ENCODE results near the gene CTNNA1. TPM values are rescaled to one million over a fixed set of nuclear protein-coding genes. Genes with fewer than 3 reads are reported as not detected.
"Not testable (repeated sequence)": the region's sequence is repeated elsewhere in the genome, so short reads cannot be mapped to it uniquely, and the experiment has no call there.

The CTNNA1 gene
- total RNA-seq, 4 donors from 2014 or later = 223 to 304 (median 263) TPM

DNA sequence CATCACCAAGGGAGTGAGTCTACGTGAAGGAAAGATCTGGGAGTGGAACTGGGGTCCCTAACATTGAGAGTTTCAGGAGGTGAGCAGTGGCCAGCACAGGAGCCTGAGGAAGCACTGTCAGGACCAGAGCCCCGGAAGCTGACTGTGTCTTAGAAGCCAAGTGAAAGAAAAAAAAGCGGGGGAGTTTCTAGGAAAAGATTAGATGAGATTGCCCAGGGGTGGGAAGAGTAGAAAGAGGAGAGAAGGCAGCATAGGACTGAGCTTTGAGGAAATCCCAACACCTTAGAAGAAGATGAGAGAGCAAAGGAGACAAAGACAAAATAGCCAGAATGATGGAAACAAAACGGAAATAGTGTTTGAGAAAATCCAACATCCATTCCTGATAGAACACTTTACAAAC is 158.9 kb downstream of the CTNNA1 start:
- intact Hi-C loops (cut with DNase I; ENCODE audit: low total_unique reads) = no loop called here
- 86 to 87% methylated on average over 4 of the region's 4 CpGs for WGBS, 2 donors

DNA sequence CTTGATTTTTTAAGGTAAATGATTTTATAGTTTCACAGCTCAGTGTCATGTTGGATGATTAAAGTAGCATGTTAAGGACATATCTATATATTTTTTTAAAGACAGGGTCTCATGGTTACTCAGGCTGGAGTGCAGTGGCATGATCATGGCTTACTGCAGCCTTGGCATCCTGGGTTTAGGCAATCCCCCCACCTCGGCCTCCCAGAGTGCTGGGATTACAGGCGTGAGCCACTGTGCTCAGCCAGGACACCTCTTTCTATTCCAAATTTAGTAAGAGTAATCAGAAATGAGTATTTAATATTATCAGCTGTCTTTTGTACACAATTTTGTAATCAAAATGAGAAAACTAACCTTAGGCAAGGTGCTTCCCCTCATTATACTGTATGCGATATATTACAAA is 160.5 kb downstream of the CTNNA1 start:
- 96 to 98% methylated on average over 3 of the region's 3 CpGs for WGBS, 2 donors
- intact Hi-C loops (cut with DNase I; ENCODE audit: low total_unique reads) = no loop called here
- no peak for DNase-seq (ENCODE audit: low spot score in 2 of 2)

More for the DNA sequence above, 158.9 kb downstream of the CTNNA1 start:
- H3K4me3 ChIP-seq (ENCODE audit: low read depth, poor library complexity, severe bottlenecking) = no peak overlapping the region
- TF ChIP-seq POLR2A (IDR thresholded peaks at IDR 0.05) = no peak
- TF ChIP-seq, protein P1, sequence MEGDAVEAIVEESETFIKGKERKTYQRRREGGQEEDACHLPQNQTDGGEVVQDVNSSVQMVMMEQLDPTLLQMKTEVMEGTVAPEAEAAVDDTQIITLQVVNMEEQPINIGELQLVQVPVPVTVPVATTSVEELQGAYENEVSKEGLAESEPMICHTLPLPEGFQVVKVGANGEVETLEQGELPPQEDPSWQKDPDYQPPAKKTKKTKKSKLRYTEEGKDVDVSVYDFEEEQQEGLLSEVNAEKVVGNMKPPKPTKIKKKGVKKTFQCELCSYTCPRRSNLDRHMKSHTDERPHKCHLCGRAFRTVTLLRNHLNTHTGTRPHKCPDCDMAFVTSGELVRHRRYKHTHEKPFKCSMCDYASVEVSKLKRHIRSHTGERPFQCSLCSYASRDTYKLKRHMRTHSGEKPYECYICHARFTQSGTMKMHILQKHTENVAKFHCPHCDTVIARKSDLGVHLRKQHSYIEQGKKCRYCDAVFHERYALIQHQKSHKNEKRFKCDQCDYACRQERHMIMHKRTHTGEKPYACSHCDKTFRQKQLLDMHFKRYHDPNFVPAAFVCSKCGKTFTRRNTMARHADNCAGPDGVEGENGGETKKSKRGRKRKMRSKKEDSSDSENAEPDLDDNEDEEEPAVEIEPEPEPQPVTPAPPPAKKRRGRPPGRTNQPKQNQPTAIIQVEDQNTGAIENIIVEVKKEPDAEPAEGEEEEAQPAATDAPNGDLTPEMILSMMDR (IDR thresholded peaks at IDR 0.05) = no peak
- no peak for DNase-seq (ENCODE audit: low spot score in 2 of 2)

DNA sequence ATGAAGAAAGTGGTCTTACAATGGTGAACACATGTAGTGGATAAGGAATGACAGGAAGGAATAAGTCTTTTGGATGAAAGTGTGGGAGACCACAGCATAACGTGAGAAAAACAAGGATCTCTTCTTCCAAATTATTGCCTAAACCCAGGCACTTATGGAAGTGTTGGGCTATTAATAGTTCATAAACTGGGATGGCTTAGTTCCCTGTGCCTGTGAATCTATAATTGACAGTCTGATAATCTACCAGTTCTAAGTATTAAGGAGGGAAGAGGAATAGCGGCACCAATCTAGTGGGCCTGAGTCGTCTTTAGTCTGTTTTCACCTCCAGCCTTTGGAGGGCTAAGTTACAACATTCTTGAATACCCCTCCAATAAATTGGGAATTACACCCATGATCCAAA is 161.1 kb downstream of the CTNNA1 start:
- no peak overlapping the region for H3K4me3 ChIP-seq (ENCODE audit: low read depth, poor library complexity, severe bottlenecking)
- WGBS, 2 donors = 91 to 97% methylated on average over 3 of the region's 3 CpGs
- TF ChIP-seq, protein P1 (IDR thresholded peaks at IDR 0.05) = no peak
- no peak for TF ChIP-seq POLR2A (IDR thresholded peaks at IDR 0.05)
- DNase-seq (ENCODE audit: low spot score in 2 of 2) = no peak
- intact Hi-C loops (cut with DNase I; ENCODE audit: low total_unique reads) = no loop called here

More for the DNA sequence above, 160.5 kb downstream of the CTNNA1 start:
- TF ChIP-seq, protein P1 (IDR thresholded peaks at IDR 0.05) = no peak
- no peak for TF ChIP-seq POLR2A (IDR thresholded peaks at IDR 0.05)
- H3K4me3 ChIP-seq (ENCODE audit: low read depth, poor library complexity, severe bottlenecking) = no peak overlapping the region

DNA sequence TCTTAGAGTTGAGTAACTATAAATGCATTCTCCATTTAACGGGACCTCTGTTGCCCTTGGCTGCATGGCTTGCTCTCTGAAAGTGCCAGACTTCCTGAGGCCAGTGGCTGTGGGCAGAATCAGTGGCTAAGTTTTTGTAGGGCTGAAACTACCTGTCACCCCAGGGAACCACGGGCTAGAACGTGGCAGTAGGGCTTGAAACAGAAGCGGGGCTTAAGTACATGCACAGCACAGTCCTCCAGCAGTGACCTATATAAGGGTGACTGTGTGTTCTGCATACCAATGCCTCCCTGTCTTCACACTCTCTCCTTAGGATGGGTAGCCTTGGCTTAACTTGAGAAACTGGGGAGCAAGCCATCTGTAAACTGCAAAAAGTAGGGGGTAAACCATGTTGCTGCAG is 165.5 kb downstream of the CTNNA1 start:
- intact Hi-C loops (cut with DNase I; ENCODE audit: low total_unique reads) = no loop called here
- no peak for DNase-seq (ENCODE audit: low spot score in 2 of 2)
- WGBS, 2 donors = 71 to 83% methylated on average over 4 of the region's 4 CpGs
- H3K4me3 ChIP-seq (ENCODE audit: low read depth, poor library complexity, severe bottlenecking) = no peak overlapping the region
- TF ChIP-seq, protein P1 (IDR thresholded peaks at IDR 0.05) = no peak
- TF ChIP-seq POLR2A (IDR thresholded peaks at IDR 0.05) = no peak

DNA sequence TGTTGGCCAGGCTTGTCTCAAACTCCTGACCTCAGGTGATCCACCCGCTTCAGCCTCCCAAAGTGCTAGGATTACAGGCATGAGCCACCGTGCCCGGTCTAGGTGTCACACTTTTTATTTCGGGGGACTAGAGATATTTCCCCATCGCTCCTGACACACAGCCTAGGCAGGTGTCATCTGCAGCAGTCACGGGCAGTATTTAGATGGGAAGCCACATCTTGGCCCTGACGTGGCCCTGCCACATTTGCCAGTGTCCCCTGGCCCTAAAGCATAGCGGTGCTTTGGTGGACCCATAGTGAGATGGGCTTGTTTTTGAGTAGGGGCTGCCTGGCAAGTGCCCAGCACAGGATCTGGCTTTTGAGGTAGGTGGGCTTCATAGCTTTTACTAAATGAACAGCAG is 167.0 kb downstream of the CTNNA1 start:
- TF ChIP-seq, protein P1 (IDR thresholded peaks at IDR 0.05) = no peak
- TF ChIP-seq POLR2A (IDR thresholded peaks at IDR 0.05) = no peak
- H3K4me3 ChIP-seq (ENCODE audit: low read depth, poor library complexity, severe bottlenecking) = no peak overlapping the region
- intact Hi-C loops (cut with DNase I; ENCODE audit: low total_unique reads) = no loop called here
- 95 to 99% methylated on average over 8 of the region's 8 CpGs for WGBS, 2 donors
- no peak for DNase-seq (ENCODE audit: low spot score in 2 of 2)

DNA sequence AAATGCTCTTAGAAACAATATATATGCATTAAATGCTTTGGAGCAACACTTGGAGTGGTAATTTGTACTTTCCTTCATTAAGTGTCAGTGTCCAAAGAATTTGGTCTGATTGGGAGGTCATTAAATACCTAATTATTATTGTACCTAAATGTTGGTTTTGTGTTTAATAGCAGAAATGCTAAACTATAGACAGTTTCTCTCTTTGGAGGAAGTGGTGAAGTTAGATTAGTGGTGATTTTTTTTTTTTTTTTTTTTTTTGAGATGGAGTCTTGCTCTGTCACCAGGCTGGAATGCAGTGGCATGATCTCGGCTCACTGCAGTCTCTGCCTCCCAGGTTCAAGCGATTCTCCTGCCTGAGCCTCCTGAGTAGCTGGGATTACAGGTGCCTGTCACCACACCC is 168.1 kb downstream of the CTNNA1 start:
- H3K4me3 ChIP-seq (ENCODE audit: low read depth, poor library complexity, severe bottlenecking); intact Hi-C loops (cut with DNase I; ENCODE audit: low total_unique reads); DNase-seq (ENCODE audit: low spot score in 2 of 2): not testable (repeated sequence)
- WGBS, 2 donors = 81 to 89% methylated on average over 2 of the region's 2 CpGs

Data from lower leg skin (tissue), 4 donors.